ENCODE results near the gene SLC16A10.
"Not testable (repeated sequence)": the region's sequence is repeated elsewhere in the genome, so short reads cannot be mapped to it uniquely, and the experiment has no call there.

SLC16A10 gene

GRCh38 chr6:111134236-111134869 lies 47.0 kb downstream of the SLC16A10 start:
- DNase-seq: not testable (repeated sequence)

DNA sequence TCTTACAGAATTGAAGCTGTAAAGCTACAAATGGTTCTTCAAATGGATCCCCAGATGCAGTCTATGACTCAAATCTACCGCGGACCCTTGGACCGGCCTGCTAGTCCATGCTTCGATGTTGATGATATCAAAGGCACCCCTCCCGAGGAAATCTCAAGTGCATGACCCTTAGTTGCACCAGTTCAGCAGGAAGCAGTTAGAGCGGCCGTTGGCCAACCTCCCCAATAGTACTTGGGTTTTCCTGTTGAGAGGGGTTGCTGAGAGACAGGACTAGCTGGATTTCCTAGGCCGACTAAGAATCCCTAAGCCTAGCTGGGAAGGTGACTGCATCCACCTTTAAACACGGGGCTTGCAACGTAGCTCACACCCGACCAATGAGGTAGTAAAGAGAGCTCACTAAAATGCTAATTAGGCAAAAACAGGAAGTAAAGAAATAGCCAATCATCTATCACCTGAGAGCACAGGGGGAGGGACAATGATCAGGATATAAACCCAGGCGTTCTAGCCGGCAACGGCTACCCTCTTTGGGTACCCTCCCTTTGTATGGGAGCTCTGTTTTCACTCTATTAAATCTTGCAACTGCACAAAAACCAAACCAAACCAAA lies 50.3 kb downstream of the SLC16A10 start:
- DNase-seq: not testable (repeated sequence)

- no peak for DNase-seq
These were observed 60.1 kb downstream of the SLC16A10 start for GRCh38 chr6:111147440-111147839.

GRCh38 chr6:111148110-111148509 lies 60.8 kb downstream of the SLC16A10 start:
- DNase-seq: no peak

DNA sequence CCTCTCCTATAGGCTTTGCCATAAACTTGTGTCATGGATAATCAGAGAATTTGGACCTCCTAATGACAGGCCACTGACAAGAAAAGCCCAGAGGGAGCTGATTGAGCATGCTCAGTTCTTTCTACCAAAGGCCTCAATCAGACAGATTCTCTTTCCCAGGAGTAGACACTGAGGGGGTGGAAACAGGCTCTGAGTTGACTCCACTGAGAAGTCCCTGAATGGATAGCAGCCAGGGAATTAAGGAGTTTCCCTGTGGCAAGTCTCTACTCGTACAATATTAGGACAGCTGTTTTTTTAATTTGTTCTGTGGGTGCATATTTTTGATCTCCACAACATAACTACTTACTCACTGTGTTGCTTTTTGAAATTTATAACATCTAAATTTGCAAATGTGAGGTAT lies 63.3 kb downstream of the SLC16A10 start:
- no peak for DNase-seq

DNA sequence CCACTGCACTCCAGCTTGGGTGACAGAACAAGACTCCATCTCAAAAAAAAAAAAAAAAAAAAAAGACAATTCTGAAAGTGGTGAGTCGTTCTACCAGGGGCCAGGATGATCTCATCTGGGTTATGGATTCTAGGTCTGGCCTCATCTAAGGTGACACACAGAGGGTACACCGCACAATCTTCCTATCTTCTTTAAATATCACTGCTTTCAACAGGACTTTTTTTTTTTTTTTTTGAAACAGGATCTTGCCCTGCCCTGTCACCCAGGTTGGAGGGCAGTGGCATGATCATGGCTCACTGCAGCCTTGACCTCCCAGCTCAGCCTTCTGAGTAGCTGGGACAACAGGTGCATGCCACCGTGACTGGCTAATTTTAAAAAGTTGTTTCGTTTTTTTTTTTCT lies 67.7 kb downstream of the SLC16A10 start:
- DNase-seq: no peak

DNA sequence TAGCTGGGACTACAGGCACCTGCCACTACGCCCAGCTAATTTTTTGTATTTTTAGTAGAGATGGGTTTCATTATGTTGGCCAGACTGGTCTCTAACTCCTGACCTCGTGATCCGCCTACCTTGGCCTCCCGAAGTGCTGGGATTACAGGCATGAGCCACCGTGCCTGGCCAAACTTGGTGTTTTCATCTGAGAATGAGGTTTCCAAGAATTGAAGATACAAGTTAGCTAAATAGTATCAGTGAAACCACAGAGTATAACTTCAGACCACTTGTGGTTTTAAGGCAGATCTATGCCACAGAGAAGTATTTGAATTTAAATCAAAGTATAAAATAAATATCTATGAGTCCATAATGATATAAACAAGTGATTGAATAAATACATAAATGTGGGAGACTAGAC lies 70.1 kb downstream of the SLC16A10 start:
- no peak for DNase-seq

DNA sequence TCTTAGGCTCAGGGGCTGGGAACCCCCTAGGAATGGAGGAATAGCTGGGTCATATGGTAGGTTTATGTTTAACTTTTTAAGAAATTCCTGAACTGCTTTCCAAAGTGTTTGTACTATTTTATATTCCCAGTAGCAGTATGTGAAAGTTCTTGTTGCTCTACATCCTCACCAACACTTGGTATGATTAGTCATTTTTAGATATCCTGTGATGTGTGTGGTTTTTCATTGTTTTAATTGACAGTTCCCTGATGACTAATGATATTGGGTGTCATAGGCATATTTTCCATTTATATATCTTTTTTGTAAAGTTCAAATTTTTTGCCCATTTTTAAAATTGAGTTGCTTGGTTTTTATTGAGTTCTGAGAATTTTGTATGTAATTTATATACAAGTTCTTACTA lies 72.3 kb downstream of the SLC16A10 start:
- DNase-seq: no peak

DNA sequence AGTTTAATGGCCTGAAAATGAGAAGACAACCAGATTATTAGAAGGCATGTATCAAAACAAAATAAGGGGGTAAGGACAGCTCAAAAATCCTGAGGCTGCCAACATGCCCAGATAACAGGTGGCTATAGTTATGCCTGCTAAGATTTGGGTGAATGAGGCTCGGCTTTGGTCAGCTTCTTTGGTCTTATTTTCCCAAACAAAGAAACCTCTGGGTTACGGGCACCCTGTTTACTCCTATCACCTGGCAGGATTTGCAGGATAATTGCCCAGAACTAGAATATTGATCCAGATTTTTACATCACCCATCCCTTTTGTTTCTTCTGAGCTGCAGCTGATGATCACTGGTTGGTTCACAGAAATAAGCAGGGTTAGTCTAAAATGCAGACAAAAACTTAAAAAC lies 74.3 kb downstream of the SLC16A10 start:
- no peak for DNase-seq

GRCh38 chr6:111162504-111162903 lies 75.2 kb downstream of the SLC16A10 start:
- DNase-seq: no peak

- DNase-seq: no peak
These were observed 84.5 kb downstream of the SLC16A10 start for GRCh38 chr6:111171577-111172400.

DNA sequence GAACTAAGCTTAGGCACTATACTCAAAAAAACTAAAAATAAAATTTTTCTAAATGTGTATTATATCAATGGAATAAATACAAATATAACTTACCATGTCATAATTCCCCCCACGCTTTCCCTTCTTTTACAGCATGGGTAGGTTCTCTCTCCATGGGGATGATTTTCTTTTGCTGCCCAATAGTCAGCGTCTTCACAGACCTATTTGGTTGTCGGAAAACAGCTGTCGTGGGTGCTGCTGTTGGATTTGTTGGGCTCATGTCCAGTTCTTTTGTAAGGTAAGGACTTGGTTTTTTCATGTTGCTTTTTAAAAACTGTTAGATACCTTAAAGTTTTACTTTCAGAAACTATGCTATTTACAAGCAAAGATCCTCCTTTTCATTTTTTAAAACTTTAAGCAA lies 85.3 kb downstream of the SLC16A10 start:
- DNase-seq: no peak

GRCh38 chr6:111173341-111173740 lies 86.0 kb downstream of the SLC16A10 start:
- no peak for DNase-seq

DNA sequence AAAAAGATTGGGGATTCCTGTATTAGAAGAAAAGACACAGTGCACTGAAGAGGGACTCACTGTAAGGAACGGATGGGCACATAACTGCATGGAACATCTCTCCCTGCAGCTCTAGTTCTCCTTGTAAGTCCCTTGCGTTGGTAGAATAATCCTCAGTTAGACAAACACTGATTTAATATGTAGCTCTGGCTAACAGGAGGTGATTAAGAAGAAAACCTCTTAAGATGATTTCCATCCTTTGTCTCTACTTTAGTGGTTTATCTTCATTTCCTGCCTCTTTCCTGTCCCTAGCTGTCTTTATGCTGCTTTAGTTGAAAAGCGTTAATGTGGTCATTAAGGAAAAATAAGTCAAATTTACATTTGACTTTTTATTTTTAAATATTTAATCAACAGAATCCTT lies 86.6 kb downstream of the SLC16A10 start:
- no peak for DNase-seq

DNA sequence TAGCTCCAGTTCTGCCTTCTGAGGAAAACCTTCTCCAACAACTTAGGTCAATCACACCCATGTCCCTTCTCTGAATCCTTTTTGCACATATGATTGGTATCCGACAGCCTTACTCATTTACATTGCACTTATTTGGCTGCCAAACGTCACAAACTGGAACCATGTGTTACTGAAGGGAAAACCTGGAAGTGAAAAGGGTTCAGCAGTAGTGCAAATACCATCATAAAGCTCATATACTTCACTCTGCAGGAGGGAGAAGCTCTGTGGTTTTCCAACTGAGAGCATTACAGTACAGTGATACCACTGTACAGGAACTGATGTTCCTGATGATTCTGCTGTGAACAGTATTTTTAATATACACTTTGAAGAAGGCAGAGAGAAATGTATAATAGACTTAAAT lies 87.8 kb downstream of the SLC16A10 start:
- DNase-seq: no peak

DNA sequence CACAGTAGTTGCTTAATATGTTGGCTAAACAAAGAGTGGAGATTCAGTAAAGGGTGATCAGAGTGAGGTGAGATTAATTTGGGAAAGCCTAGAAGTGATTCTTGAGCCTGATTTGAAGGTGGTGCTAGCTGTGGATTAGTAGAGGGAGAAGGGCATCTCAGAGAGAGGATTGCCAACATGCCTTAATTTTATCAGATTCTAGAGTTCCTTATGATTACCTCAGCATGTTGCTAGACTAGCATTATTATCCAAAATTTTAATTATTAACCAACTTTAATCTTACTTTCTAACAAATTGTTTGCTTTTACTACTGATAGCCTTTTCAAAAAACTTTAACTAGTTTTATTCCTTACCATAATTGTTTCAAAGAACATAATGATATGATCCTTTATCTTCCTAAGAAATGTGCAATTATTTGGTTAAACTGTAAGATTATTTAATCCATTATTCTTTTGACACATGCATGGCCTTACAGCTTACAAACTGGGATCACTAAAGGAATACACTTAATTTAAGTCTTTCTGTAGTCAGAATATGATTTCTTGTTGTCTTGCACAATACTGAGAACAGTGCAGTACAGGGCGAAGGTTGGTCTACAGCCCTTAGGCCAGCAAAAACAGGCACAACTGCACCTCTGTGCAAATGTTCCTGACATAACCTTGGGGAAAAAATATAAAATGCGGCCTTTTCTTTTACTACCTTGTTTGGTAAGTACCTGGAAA lies 88.9 kb downstream of the SLC16A10 start:
- DNase-seq: no peak

DNA sequence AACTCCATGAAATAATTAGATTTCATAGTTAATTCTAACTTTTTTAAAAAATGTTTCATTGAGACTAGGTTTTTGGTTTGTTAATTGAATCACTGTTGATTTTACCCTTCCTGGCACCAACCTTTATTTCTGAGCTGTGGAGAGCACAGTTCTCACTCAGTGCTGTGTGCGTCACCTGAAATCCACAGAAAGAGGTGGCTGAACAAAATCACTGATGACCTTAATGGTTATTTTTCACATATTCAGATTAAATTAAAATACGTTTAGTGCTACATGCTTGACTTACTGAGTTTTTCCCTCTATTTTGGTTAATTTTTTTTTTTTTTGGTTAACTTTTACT lies 89.4 kb downstream of the SLC16A10 start:
- DNase-seq: no peak

GRCh38 chr6:111177131-111177530 lies 89.8 kb downstream of the SLC16A10 start:
- DNase-seq: no peak

DNA sequence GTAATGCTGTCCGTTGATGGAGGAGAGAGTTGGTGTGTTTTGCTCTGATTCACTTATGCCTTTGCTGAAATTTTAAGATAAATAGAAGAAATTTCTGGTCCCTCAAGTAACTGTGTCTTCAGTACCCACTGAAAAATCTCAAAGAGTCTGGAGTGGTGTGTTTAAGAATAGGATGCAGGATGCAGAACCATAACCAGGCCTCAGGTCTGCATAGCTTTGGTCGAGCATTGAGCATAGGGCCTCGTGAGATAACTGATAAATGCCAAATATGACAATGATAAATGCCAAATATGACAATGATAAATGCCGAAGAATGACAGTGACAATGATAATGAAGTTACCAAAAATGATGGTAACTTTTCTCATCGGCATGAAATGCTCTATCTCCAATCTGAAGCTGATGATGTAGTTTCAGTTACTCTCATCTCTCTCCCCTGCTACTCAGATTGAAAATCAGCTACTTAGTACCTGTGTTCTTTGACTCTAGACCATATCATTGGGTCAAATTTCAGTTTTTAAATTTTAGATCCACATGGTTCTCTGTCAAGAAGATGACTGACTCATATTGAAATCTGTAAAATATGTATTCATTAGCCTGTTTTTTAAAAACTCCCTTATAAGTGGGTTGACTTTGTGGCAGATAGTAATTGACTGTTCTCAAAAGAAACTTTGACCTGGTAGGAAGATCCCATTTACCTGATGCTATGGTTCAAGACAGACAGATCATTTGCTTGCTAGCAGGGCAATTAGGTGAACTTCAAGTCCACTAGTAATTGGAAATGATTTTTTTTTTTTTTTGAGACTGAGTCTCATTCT lies 96.6 kb downstream of the SLC16A10 start:
- no peak for DNase-seq

GRCh38 chr6:111184827-111185532 lies 97.7 kb downstream of the SLC16A10 start:
- DNase-seq: no peak

DNA sequence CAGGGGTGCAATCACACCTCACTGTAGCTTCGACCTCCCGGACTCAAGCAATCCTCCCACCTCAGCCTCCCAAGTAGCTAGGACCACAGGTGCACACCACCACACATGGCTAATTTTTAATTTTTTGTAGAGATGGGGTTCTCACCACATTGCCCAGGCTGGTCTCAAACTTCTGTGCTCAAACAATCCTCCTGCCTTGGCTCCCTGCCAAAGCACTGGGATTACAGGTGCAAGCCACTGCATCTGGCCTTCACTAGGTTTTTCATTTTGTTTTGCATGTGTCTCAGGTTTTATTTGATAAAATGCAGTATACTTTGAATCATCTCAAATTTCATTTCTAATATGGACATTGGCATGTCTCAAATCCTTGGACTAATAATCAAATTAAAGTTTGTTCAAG lies 98.7 kb downstream of the SLC16A10 start:
- DNase-seq: no peak

GRCh38 chr6:111187874-111188273 lies 100.6 kb downstream of the SLC16A10 start:
- DNase-seq: no peak
